T-helper 17 cell (primary cell): Measurements from ENCODE around the gene SNRNP70. TPM values are rescaled to one million over a fixed set of nuclear protein-coding genes. Genes with fewer than 3 reads are reported as not detected.
"Not testable (repeated sequence)": the region's sequence is repeated elsewhere in the genome, so short reads cannot be mapped to it uniquely, and the experiment has no call there.

Experiments used
- ATAC-seq: fragments of 150-1000 bp; cut with Tn5 transposase; 2 replicates; pipeline ENCODE4 v1.10.0; 2021; ENCODE audit warnings: mild to moderate bottlenecking, moderate library complexity
- DNase-seq, 3 donors: peaks; one replicate each; pipeline versions ENCODE4 v3.0.0 to v3.0.0-alpha.2; 2020 to 2021
- H3K9me3 ChIP-seq: one replicate; pipeline ENCODE4 v1.7.0; 2013; ENCODE audit warnings: low read length, mild to moderate bottlenecking; ENCODE audit not compliant: control insufficient read depth, poor library complexity, severe bottlenecking
- H3K27ac Mint-ChIP-seq: one replicate; pipeline ENCODE4 v1.8.0; 2022; ENCODE audit warnings: mild to moderate bottlenecking, moderate library complexity, mixed read lengths
- H3K27me3 Mint-ChIP-seq: one replicate; pipeline ENCODE4 v1.8.0; 2022; ENCODE audit warnings: mixed read lengths
- H3K36me3 Mint-ChIP-seq: one replicate; pipeline ENCODE4 v1.8.0; 2022; ENCODE audit warnings: low read depth, mixed read lengths
- H3K4me1 Mint-ChIP-seq: one replicate; pipeline ENCODE4 v1.8.0; 2022; ENCODE audit warnings: mild to moderate bottlenecking, mixed read lengths
- H3K4me3 Mint-ChIP-seq: one replicate; pipeline ENCODE4 v1.8.0; 2022; ENCODE audit warnings: mild to moderate bottlenecking, moderate library complexity, mixed read lengths
- total RNA-seq, 4 donors: library from RNA in 2 of 4; stranded (reverse) in 2 of 4; gene quantifications; one replicate each; pipeline ENCODE4 v1.2.3 and lab custom pipeline; 2022 to 2026

Gene SNRNP70
- total RNA-seq, 2 donors from 2014 or later, result 352 to 394 TPM

GRCh38 chr19:49123285-49123684, 38.0 kb downstream of the SNRNP70 start:
- H3K4me3 Mint-ChIP-seq, ATAC-seq, H3K36me3 Mint-ChIP-seq, H3K27me3 Mint-ChIP-seq, H3K27ac Mint-ChIP-seq, H3K9me3 ChIP-seq, DNase-seq: not testable (repeated sequence)
- H3K4me1 Mint-ChIP-seq, result peaks cover 18% of the 10 kb centered on the region

GRCh38 chr19:49125025-49125731, 39.9 kb downstream of the SNRNP70 start:
- Mint-ChIP-seq H3K4me1 (peaks cover 22% of the 10 kb centered on the region), H3K36me3 (no peaks in the 10 kb centered on the region), H3K4me3 (no peak overlapping the region), H3K27ac (no peak overlapping the region), H3K27me3 (peaks cover 5% of the 10 kb centered on the region)
- DNase-seq (no peak), ATAC-seq (no peak)
- no peaks in the 10 kb centered on the region for H3K9me3 ChIP-seq

- no peaks in the 10 kb centered on the region for H3K36me3 Mint-ChIP-seq
- no peak overlapping the region for H3K27ac Mint-ChIP-seq
- no peak for DNase-seq
- no peak for ATAC-seq
- no peaks in the 10 kb centered on the region for H3K9me3 ChIP-seq
- H3K4me3 Mint-ChIP-seq, result no peak overlapping the region
- H3K4me1 Mint-ChIP-seq, result peaks cover 14% of the 10 kb centered on the region
- H3K27me3 Mint-ChIP-seq, result no peaks in the 10 kb centered on the region
Observed at GRCh38 chr19:49126575-49126974, 41.3 kb downstream of the SNRNP70 start.

GRCh38 chr19:49127225-49127624, 42.0 kb downstream of the SNRNP70 start:
- not testable (repeated sequence) for ATAC-seq, H3K27ac Mint-ChIP-seq, H3K36me3 Mint-ChIP-seq, DNase-seq, H3K27me3 Mint-ChIP-seq, H3K9me3 ChIP-seq, H3K4me3 Mint-ChIP-seq
- H3K4me1 Mint-ChIP-seq, result peaks cover 14% of the 10 kb centered on the region

GRCh38 chr19:49127674-49128544, 42.7 kb downstream of the SNRNP70 start:
- Mint-ChIP-seq H3K4me1 (peaks cover 13% of the 10 kb centered on the region), H3K27ac (no peak overlapping the region), H3K27me3 (no peaks in the 10 kb centered on the region), H3K36me3 (no peaks in the 10 kb centered on the region), H3K4me3 (peak overlapping the region; percentile 66)
- DNase-seq (peak; percentile 91 to 94 (median 91)), ATAC-seq (peak; percentile 94)
- no peaks in the 10 kb centered on the region for H3K9me3 ChIP-seq

GRCh38 chr19:49128545-49129237, 43.4 kb downstream of the SNRNP70 start:
- H3K27ac Mint-ChIP-seq, result no peak overlapping the region
- H3K4me3 Mint-ChIP-seq, result peak overlapping the region; percentile 47

GRCh38 chr19:49129238-49129583, 44.0 kb downstream of the SNRNP70 start:
- no peak overlapping the region for H3K27ac Mint-ChIP-seq
- DNase-seq (no peak), ATAC-seq (no peak)
- peaks cover 22% of the 10 kb centered on the region for H3K4me1 Mint-ChIP-seq
- no peaks in the 10 kb centered on the region for H3K27me3 Mint-ChIP-seq
- H3K9me3 ChIP-seq, result no peaks in the 10 kb centered on the region
- peak overlapping the region; percentile 47 for H3K4me3 Mint-ChIP-seq
- H3K36me3 Mint-ChIP-seq, result no peaks in the 10 kb centered on the region

More at GRCh38 chr19:49128545-49129237, 43.4 kb downstream of the SNRNP70 start:
- Mint-ChIP-seq H3K36me3 (no peaks in the 10 kb centered on the region), H3K27me3 (no peaks in the 10 kb centered on the region), H3K4me1 (peaks cover 19% of the 10 kb centered on the region)
- DNase-seq, result no peak
- no peak for ATAC-seq
- no peaks in the 10 kb centered on the region for H3K9me3 ChIP-seq

GRCh38 chr19:49130325-49130724, 45.1 kb downstream of the SNRNP70 start:
- Mint-ChIP-seq H3K27me3 (no peaks in the 10 kb centered on the region), H3K36me3 (no peaks in the 10 kb centered on the region), H3K4me1 (peaks cover 25% of the 10 kb centered on the region), H3K4me3 (no peak overlapping the region), H3K27ac (no peak overlapping the region)
- DNase-seq (no peak), ATAC-seq (no peak)
- no peaks in the 10 kb centered on the region for H3K9me3 ChIP-seq

GRCh38 chr19:49132974-49133609, 47.8 kb downstream of the SNRNP70 start:
- H3K27ac Mint-ChIP-seq, result no peak overlapping the region
- ATAC-seq (peak; percentile 37), DNase-seq (peak in 1 of 3 donors; percentile 41)
- H3K27me3 Mint-ChIP-seq, result peaks cover 4% of the 10 kb centered on the region
- no peaks in the 10 kb centered on the region for H3K9me3 ChIP-seq
- peaks cover 3% of the 10 kb centered on the region for H3K36me3 Mint-ChIP-seq
- peak overlapping the region; percentile 85 for H3K4me3 Mint-ChIP-seq
- H3K4me1 Mint-ChIP-seq, result peaks cover 24% of the 10 kb centered on the region

GRCh38 chr19:49133621-49134454, 48.6 kb downstream of the SNRNP70 start:
- H3K27ac Mint-ChIP-seq, result no peak overlapping the region
- peaks cover 17% of the 10 kb centered on the region for H3K4me1 Mint-ChIP-seq
- peak in 2 of 3 donors; percentile 31 to 46 for DNase-seq
- no peaks in the 10 kb centered on the region for H3K9me3 ChIP-seq
- H3K4me3 Mint-ChIP-seq, result peak overlapping the region; percentile 85
- H3K27me3 Mint-ChIP-seq, result peaks cover 4% of the 10 kb centered on the region
- H3K36me3 Mint-ChIP-seq, result peaks cover 3% of the 10 kb centered on the region
- peak; percentile 79 for ATAC-seq

GRCh38 chr19:49135686-49136085, 50.4 kb downstream of the SNRNP70 start:
- Mint-ChIP-seq H3K4me3 (no peak overlapping the region), H3K27me3 (peaks cover 4% of the 10 kb centered on the region), H3K36me3 (peaks cover 3% of the 10 kb centered on the region), H3K4me1 (peaks cover 12% of the 10 kb centered on the region), H3K27ac (no peak overlapping the region)
- no peaks in the 10 kb centered on the region for H3K9me3 ChIP-seq
- DNase-seq (no peak), ATAC-seq (no peak)

GRCh38 chr19:49136771-49137171, 51.5 kb downstream of the SNRNP70 start:
- no peaks in the 10 kb centered on the region for H3K9me3 ChIP-seq
- ATAC-seq (no peak), DNase-seq (no peak)
- H3K36me3 Mint-ChIP-seq, result peaks cover 6% of the 10 kb centered on the region
- H3K4me3 Mint-ChIP-seq, result no peak overlapping the region
- no peak overlapping the region for H3K27ac Mint-ChIP-seq
- H3K4me1 Mint-ChIP-seq, result peaks cover 18% of the 10 kb centered on the region
- peaks cover 4% of the 10 kb centered on the region for H3K27me3 Mint-ChIP-seq
